ENCODE results near the gene SAP30BP. TPM values are rescaled to one million over a fixed set of nuclear protein-coding genes. Genes with fewer than 3 reads are reported as not detected.

Gene SAP30BP
- total and polyA plus RNA-seq, 2 of the 13 experiments (the other 11 are each of a cell fraction or from before 2014, with no cell fraction given): 67.7 to 99.4 TPM

- TF ChIP-seq RERE (CRISPR knock-in tag; IDR thresholded peaks at IDR 0.05; ENCODE audit: low read depth): 0 out of 2 replicates have a peak, but pooled peaks have one; percentile 21
- TF ChIP-seq ZNF558 (CRISPR knock-in tag; IDR thresholded peaks at IDR 0.05; ENCODE audit: borderline replicate concordance): no peak
- TF ChIP-seq ZNF709 (CRISPR knock-in tag; IDR thresholded peaks at IDR 0.05): no peak
- TF ChIP-seq GFI1 (CRISPR knock-in tag; IDR thresholded peaks at IDR 0.05; ENCODE audit: borderline replicate concordance): no peak
- TF ChIP-seq RXRB (CRISPR knock-in tag; IDR thresholded peaks at IDR 0.05; ENCODE audit: borderline replicate concordance): peak; percentile 61
- no peak for TF ChIP-seq FOXO4 (CRISPR knock-in tag; conservative IDR thresholded peaks at IDR 0.05)
- no peak for TF ChIP-seq KDM6A (CRISPR knock-in tag; IDR thresholded peaks at IDR 0.05; ENCODE audit: low read depth)
- no peak for TF ChIP-seq ZFP36 (IDR thresholded peaks at IDR 0.05; ENCODE audit: borderline replicate concordance, low read depth, low read length, partially characterized antibody)
- TF ChIP-seq ZNF768 (CRISPR knock-in tag; IDR thresholded peaks at IDR 0.05): peak; percentile 55; the same call in 1 of the 2 replicates
- 0 out of 2 replicates have a peak, but pooled peaks have one; percentile 53 for TF ChIP-seq ZNF605 (CRISPR knock-in tag; IDR thresholded peaks at IDR 0.05)
- TF ChIP-seq AHDC1 (CRISPR knock-in tag; IDR thresholded peaks at IDR 0.05; ENCODE audit: borderline replicate concordance): no peak
These were observed 30.6 kb downstream of the SAP30BP start (continued) for GRCh38 chr17:75697651-75698291.
